HepG2 (cell line): ENCODE measurements around the gene TTC31. TPM values are rescaled to one million over a fixed set of nuclear protein-coding genes. Genes with fewer than 3 reads are reported as not detected.

Source experiments
- ATAC-seq: fragments of 200-7000 bp; cut with Tn5 transposase; 3 replicates; pipeline ENCODE4 v1.9.1; 2020; ENCODE audit warnings: mild to moderate bottlenecking, moderate library complexity
- BruUV-seq: library from RNA; stranded (reverse); fragments of 400-500 nt; replicated peaks from 2 replicates; lab custom pipeline; 2021; lab: Mats Ljungman, UMichigan
- CTCF ChIA-PET: fragments of 300-600 bp; formaldehyde crosslinking; extraction: SDS; loops from one replicate; lab custom pipeline; 2021; ENCODE audit warnings: low total read pairs, inconsistent platforms, low intra/inter-chr PET ratio; lab: Yijun Ruan, JAX
- POLR2A ChIA-PET: fragments of 350-600 bp; sonication (Branson Sonifier 250); formaldehyde crosslinking; loops from one replicate; lab custom pipeline; 2020; ENCODE audit warnings: antibody characterized with exemption, inconsistent platforms; lab: Yijun Ruan, JAX
- DNase-seq: peaks from one replicate; pipeline ENCODE4 v3.0.0-alpha.2; 2015; ENCODE audit warnings: low spot score
- FAIRE-seq: peaks from 3 replicates; lab custom pipeline; 2011; peaks lifted over from hg19 to GRCh38; lab: Jason Lieb, UNC
- H2AFZ ChIP-seq: one replicate; pipeline ENCODE4 v1.6.1; 2011; ENCODE audit warnings: low read length, inconsistent platforms
- H3K27ac ChIP-seq: fragments of 300-600 bp; 3 replicates; pipeline ENCODE4 v1.8.0; 2011; ENCODE audit warnings: mixed run types, mild to moderate bottlenecking, mixed read lengths, low read length, inconsistent platforms; ENCODE audit not compliant: insufficient read depth; ENCODE audit errors: extremely low read length
- H3K27me3 ChIP-seq, 2 experiments: fragments of 200-600 bp in 1 of 2; 2 replicates in 1 of 2; 3 replicates in 1 of 2; pipeline versions ENCODE4 v1.6.0 to v1.8.0; 2011; ENCODE audit warnings: low read length in 2 of 2, mild to moderate bottlenecking in 2 of 2, moderate library complexity in 2 of 2, inconsistent platforms in 1 of 2; ENCODE audit not compliant: insufficient read depth in 2 of 2, control insufficient read depth in 1 of 2
- H3K36me3 ChIP-seq, 2 experiments: fragments of 200-600 bp in 1 of 2; replicated peaks in 1 of 2; 2 replicates in 1 of 2; 3 replicates in 1 of 2; pipeline versions ENCODE4 v1.5.1 to v1.8.0; 2011; ENCODE audit warnings: low read length in 2 of 2, inconsistent platforms in 1 of 2; ENCODE audit not compliant: insufficient read depth in 2 of 2, control insufficient read depth in 1 of 2
- H3K4me1 ChIP-seq: 2 replicates; pipeline ENCODE4 v1.5.1; 2012; ENCODE audit warnings: low read length, inconsistent platforms; ENCODE audit not compliant: insufficient read depth
- H3K4me2 ChIP-seq: 2 replicates; pipeline ENCODE4 v1.6.0; 2011; ENCODE audit warnings: low read depth, low read length, inconsistent platforms
- H3K4me3 ChIP-seq, 3 experiments: fragments of 200-600 bp in 1 of 3; sonication (generic), shearing (Covaris generic) in 1 of 3; replicated peaks in 1 of 3; 2 replicates each; pipeline ENCODE4 v1.5.1; 2011 to 2016; ENCODE audit warnings: low read length in 3 of 3, inconsistent platforms in 2 of 3, low read depth in 2 of 3, mild to moderate bottlenecking in 2 of 3, control low read depth in 1 of 3, mixed read lengths in 1 of 3; ENCODE audit not compliant: insufficient read depth in 1 of 3
- H3K79me2 ChIP-seq: one replicate; pipeline ENCODE4 v1.6.1; 2011; ENCODE audit warnings: low read length, inconsistent platforms; ENCODE audit not compliant: insufficient read depth
- H3K9ac ChIP-seq: 2 replicates; pipeline ENCODE4 v1.6.0; 2011; ENCODE audit warnings: mild to moderate bottlenecking, low read depth, low read length, inconsistent platforms; ENCODE audit not compliant: insufficient read depth
- H3K9me3 ChIP-seq: 2 replicates; pipeline ENCODE4 v1.5.1; 2012; ENCODE audit warnings: mild to moderate bottlenecking, low read length
- H4K20me1 ChIP-seq: 2 replicates; pipeline ENCODE4 v1.6.0; 2011; ENCODE audit warnings: inconsistent platforms, mild to moderate bottlenecking, low read length, moderate library complexity; ENCODE audit not compliant: insufficient read depth
- HOXA9 ChIP-seq: sonication (generic); formaldehyde crosslinking; IDR thresholded peaks from 2 replicates; pipeline ENCODE4 v1.8.1; 2022; ENCODE audit warnings: missing genetic modification reagents, mild to moderate bottlenecking, moderate library complexity, borderline replicate concordance
- RARA ChIP-seq: IDR thresholded peaks from 2 replicates; pipeline ENCODE4 v1.6.1; 2016; ENCODE audit warnings: missing genetic modification reagents, missing compliant biosample characterization
- SMARCE1 ChIP-seq: fragments of 450-650 bp; IDR thresholded peaks from 2 replicates; pipeline ENCODE4 v1.6.1; 2017; ENCODE audit warnings: borderline replicate concordance
- TEAD3 ChIP-seq: optimal IDR thresholded peaks from 2 replicates; pipeline ENCODE3; 2016; ENCODE audit warnings: borderline replicate concordance
- ZNF563 ChIP-seq: sonication (generic); formaldehyde crosslinking; IDR thresholded peaks from 2 replicates; pipeline ENCODE4 v1.8.0; 2022; ENCODE audit warnings: mild to moderate bottlenecking, moderate library complexity, missing genetic modification reagents
- ZNF737 ChIP-seq: sonication (generic); formaldehyde crosslinking; IDR thresholded peaks from 2 replicates; pipeline ENCODE4 v1.5.0; 2020; ENCODE audit warnings: missing genetic modification reagents, mild to moderate bottlenecking, borderline replicate concordance
- WGBS: methylation state at CpG from one replicate; pipeline ENCODE4 v1.1.6; 2017; ENCODE audit warnings: low lambda C conversion rate; 5-methylcytosine and 5-hydroxymethylcytosine counted together
- in situ Hi-C: cut with HindIII; loops from 2 replicates; pipeline ENCODE4 v1.10.0; 2017; ENCODE audit warnings: low pct_unique_long_range_greater_than_20kb; ENCODE audit not compliant: extremely low pct_ligation_motif_present
- intact Hi-C: fragments of 100-400 bp; cut with micrococcal nuclease; formaldehyde crosslinking; loops from one replicate; pipeline ENCODE4 v1.10.0; 2022; ENCODE audit not compliant: unreplicated experiment
- polyA plus RNA-seq, 8 experiments: library from polyadenylated mRNA; depleted of rRNA in 3 of 8; stranded (reverse) in 7 of 8; unstranded in 1 of 8; fragments of >200 nt; fragmentation: Illumina TruSeq in 4 of 8; extraction: Trizol in 4 of 8; gene quantifications; 2 replicates each; pipeline versions ENCODE4 v1.2.1 to v1.2.3, GENCODE V29; 2011 to 2016; ENCODE audit warnings: low read depth in 4 of 8, missing spikeins in 1 of 8, mixed read lengths in 1 of 8; ENCODE audit not compliant: insufficient read depth in 1 of 8
- total RNA-seq, 5 experiments: library from RNA; depleted of rRNA; stranded (reverse); fragments of >200 nt; fragmentation: Illumina TruSeq; extraction: Trizol; gene quantifications; 2 replicates each; pipeline ENCODE4 v1.2.3, GENCODE V29; 2016; ENCODE audit warnings: low read depth in 1 of 5

Gene TTC31
- total and polyA plus RNA-seq, 2 of the 13 experiments (the other 11 are each of a cell fraction or from before 2014, with no cell fraction given) = 28.3 to 39.5 TPM

GRCh38 chr2:74481431-74481830 lies 1.4 kb upstream of the TTC31 start:
- ATAC-seq (no peak), FAIRE-seq (no peak), DNase-seq (no peak)
- intact Hi-C loops (no loop called here), in situ Hi-C loops (loop anchor here (5.0 kb wide), 1 partner anchor 101 kb away; no protein-coding TSS in a partner anchor)
- POLR2A ChIA-PET = interaction anchor here (0.7 to 20.6 kb wide), 18 partner anchors 8 to 51 kb away, joined by 3 to 795 read pairs (median 13); partner anchors contain the start of genes AUP1, DQX1, HTRA2 and INO80B
- Histone ChIP-seq H3K4me3 (peak overlapping the region; percentile 82 to 87 (median 83)), H3K27me3 (no peaks in the 10 kb centered on the region; a peak in 1 of 5 replicates), H4K20me1 (no peaks in the 10 kb centered on the region), H3K27ac (peak overlapping the region; percentile 89), H2AFZ (no peak overlapping the region), H3K79me2 (peaks cover 51% of the 10 kb centered on the region), H3K4me2 (peak overlapping the region; percentile 78), H3K36me3 (peaks cover 2 to 11% of the 10 kb centered on the region in 2 experiments; a peak in 4 of 5 replicates), H3K4me1 (peaks cover 71% of the 10 kb centered on the region), H3K9me3 (no peaks in the 10 kb centered on the region), H3K9ac (peak overlapping the region; percentile 91)
- CTCF ChIA-PET = no interaction called here
- 21% methylated on average over 3 of the region's 3 CpGs for WGBS
- BruUV-seq = no TSS peak
- no peak for TF ChIP-seq SMARCE1
- no peak for TF ChIP-seq HOXA9 (CRISPR knock-in tag)
- peak; percentile 38; the same call in 1 of the 2 replicates for TF ChIP-seq ZNF563 (CRISPR knock-in tag)
- TF ChIP-seq ZNF737 (CRISPR knock-in tag) = 0 out of 2 replicates have a peak, but pooled peaks have one; percentile 66
- no peak for TF ChIP-seq RARA (CRISPR knock-in tag)
- peak; percentile 9 for TF ChIP-seq TEAD3
- TF ChIP-seq, all 625 proteins: peak for 3
